Measurements from ENCODE around the gene FLT3.
A peak's percentile ranks its signal among the peaks of the same experiment; 100 is the strongest.

The FLT3 gene

GRCh38 chr13:28138012-28138755 is 37.8 kb upstream of the FLT3 start, which contains the start of gene PAN3:
PAN3 (plus strand) TSS chr13:28138545; CDS start chr13:28138658, 113 bp downstream.
- peak; percentile 85 for DNase-seq (ENCODE audit: low read depth)
- H3K4me3 ChIP-seq (ENCODE audit: control insufficient read depth, low read depth, low read length), result peak within 1 kb of the TSS; percentile 75
- no peak for TF ChIP-seq CTCF (conservative IDR thresholded peaks at IDR 0.05; ENCODE audit: control insufficient read depth, insufficient read depth, low read depth, low read length)

DNA sequence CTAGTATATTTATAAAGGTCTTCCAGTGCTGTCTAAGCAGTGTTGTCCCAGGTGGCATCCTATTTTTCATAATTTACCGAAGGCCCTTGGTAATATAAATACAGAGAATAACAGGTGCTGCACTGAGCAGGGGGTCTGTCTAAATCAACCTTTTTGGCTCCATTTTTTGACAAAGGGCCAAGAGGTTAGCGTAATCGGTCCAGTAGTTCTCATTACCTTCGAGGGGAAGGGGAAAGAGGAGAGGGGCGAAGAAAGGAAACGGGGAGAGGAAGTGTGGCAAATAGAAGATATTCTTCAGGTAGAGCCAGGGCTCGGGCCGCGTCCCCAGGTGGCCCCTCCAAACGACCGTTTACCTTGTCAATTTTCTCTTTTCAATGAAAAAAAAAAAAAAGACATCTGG is 37.2 kb upstream of the FLT3 start:
- DNase-seq (ENCODE audit: low read depth), result peak; percentile 28
- peak overlapping the region; percentile 75 for H3K4me3 ChIP-seq (ENCODE audit: control insufficient read depth, low read depth, low read length)
- no peak for TF ChIP-seq CTCF (conservative IDR thresholded peaks at IDR 0.05; ENCODE audit: control insufficient read depth, insufficient read depth, low read depth, low read length)

GRCh38 chr13:28136916-28137315 is 36.5 kb upstream of the FLT3 start:
- TF ChIP-seq CTCF (conservative IDR thresholded peaks at IDR 0.05; ENCODE audit: control insufficient read depth, insufficient read depth, low read depth, low read length), result no peak
- H3K4me3 ChIP-seq (ENCODE audit: control insufficient read depth, low read depth, low read length), result peak overlapping the region; percentile 75
- DNase-seq (ENCODE audit: low read depth), result peak; percentile 28

GRCh38 chr13:28131646-28132045 is 31.3 kb upstream of the FLT3 start:
- H3K4me3 ChIP-seq (ENCODE audit: control insufficient read depth, low read depth, low read length), result no peak overlapping the region
- TF ChIP-seq CTCF (conservative IDR thresholded peaks at IDR 0.05; ENCODE audit: control insufficient read depth, insufficient read depth, low read depth, low read length), result no peak
- no peak for DNase-seq (ENCODE audit: low read depth)

- DNase-seq (ENCODE audit: low read depth), result peak; percentile 4
- TF ChIP-seq CTCF (conservative IDR thresholded peaks at IDR 0.05; ENCODE audit: control insufficient read depth, insufficient read depth, low read depth, low read length), result no peak
- H3K4me3 ChIP-seq (ENCODE audit: control insufficient read depth, low read depth, low read length), result no peak overlapping the region
Measured at GRCh38 chr13:28129911-28130693, 29.7 kb upstream of the FLT3 start.

DNA sequence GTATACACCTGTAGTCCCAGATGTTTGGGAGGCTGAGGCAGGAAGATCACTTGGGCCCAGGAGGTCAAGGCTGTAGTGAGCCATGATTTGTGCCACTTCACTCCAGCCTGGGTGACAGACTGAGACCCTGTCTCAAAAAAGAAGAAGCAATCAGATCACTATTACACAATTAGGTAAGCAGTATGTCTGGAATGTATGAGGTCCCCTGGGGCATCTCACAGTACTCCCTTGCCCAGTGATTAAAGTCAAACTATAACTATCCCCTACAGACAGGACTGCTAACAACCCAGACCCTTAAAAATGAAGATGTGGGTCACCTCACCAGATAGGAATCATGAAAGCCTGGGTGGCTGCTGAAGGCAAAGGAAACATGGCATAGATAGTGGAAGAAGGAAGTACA is 28.6 kb upstream of the FLT3 start:
- TF ChIP-seq CTCF (conservative IDR thresholded peaks at IDR 0.05; ENCODE audit: control insufficient read depth, insufficient read depth, low read depth, low read length), result no peak
- DNase-seq (ENCODE audit: low read depth), result no peak
- no peak overlapping the region for H3K4me3 ChIP-seq (ENCODE audit: control insufficient read depth, low read depth, low read length)
